Prostate gland (tissue), 2 donors: Measurements from ENCODE around the gene CCDC90B.

Source experiments
- CTCF ChIP-seq, 4 experiments: fragments of 200-600 bp in 2 of 4; fragments of 450-650 bp in 2 of 4; sonication (generic) in 2 of 4; IDR thresholded peaks; 1 replicate in 3 of 4; 2 replicates in 1 of 4; pipeline ENCODE4 v1.5.1; 2016 to 2019; ENCODE audit warnings: antibody characterized with exemption in 4 of 4, mild to moderate bottlenecking in 2 of 4, moderate library complexity in 2 of 4
- POLR2A ChIP-seq: fragments of 450-650 bp; IDR thresholded peaks from one replicate; pipeline ENCODE4 v1.6.1; 2016; ENCODE audit warnings: antibody characterized with exemption, mild to moderate bottlenecking
- POLR2AphosphoS5 ChIP-seq: sonication (generic); formaldehyde crosslinking; IDR thresholded peaks from one replicate; pipeline ENCODE4 v1.6.1; 2017; ENCODE audit warnings: antibody characterized with exemption

GRCh38 chr11:83249445-83249844 is 36.7 kb downstream of the CCDC90B start:
- TF ChIP-seq CTCF (IDR thresholded peaks at IDR 0.05), result no peak
- no peak for TF ChIP-seq POLR2AphosphoS5
- TF ChIP-seq POLR2A, result no peak
